ENCODE results near the gene AGPAT2. TPM values are rescaled to one million over a fixed set of nuclear protein-coding genes. Genes with fewer than 3 reads are reported as not detected.

Gene AGPAT2
- 27.5 and 37.8 TPM in 2 replicates for total RNA-seq

GRCh38 chr9:136686794-136687711 is at the start of gene AGPAT2:
AGPAT2 (minus strand) TSS chr9:136687457; CDS start chr9:136687357, 100 bp downstream.

GRCh38 chr9:136711751-136712689 is 24.8 kb upstream of the AGPAT2 start, which contains the start of gene DIPK1B:
DIPK1B (plus strand) TSS chr9:136712572; CDS start chr9:136712666, 94 bp downstream.

GRCh38 chr9:136662656-136663581 is 24.3 kb downstream of the AGPAT2 start, which contains the start of gene EGFL7:
EGFL7 (plus strand) TSS chr9:136662916; CDS start chr9:136668283, 5,367 bp downstream.

Other genes starting within 250 kb of the AGPAT2 start
- 5.2 and 5.3 TPM in 2 replicates for gene INPP5E, start 247.6 kb downstream of the AGPAT2 start, total RNA-seq
- gene SEC16A, start 204.4 kb downstream of the AGPAT2 start, total RNA-seq, result 18.2 and 24.9 TPM in 2 replicates
- gene NOTCH1, start 141.4 kb downstream of the AGPAT2 start, total RNA-seq, result 23.5 and 39.6 TPM in 2 replicates
- gene EGFL7, start 24.5 kb downstream of the AGPAT2 start, total RNA-seq, result 15.5 and 15.7 TPM in 2 replicates
- gene DIPK1B, start 25.1 kb upstream of the AGPAT2 start, total RNA-seq, result 1.4 and 2.6 TPM in 2 replicates
- gene LCN10, start 55.5 kb upstream of the AGPAT2 start, total RNA-seq, result not detected in 2 replicates
- gene LCN6, start 61.1 kb upstream of the AGPAT2 start, total RNA-seq, result not detected in 2 replicates
- not detected in 2 replicates for gene LCN8, start 70.8 kb upstream of the AGPAT2 start, total RNA-seq
- gene LCN15, start 77.1 kb upstream of the AGPAT2 start, total RNA-seq, result not detected in 2 replicates
- gene TMEM141, start 103.9 kb upstream of the AGPAT2 start, total RNA-seq, result 66.0 and 77.2 TPM in 2 replicates
- 0.19 and 0.26 TPM in 2 replicates for gene CCDC183, start 108.9 kb upstream of the AGPAT2 start, total RNA-seq
- 57.2 and 62.2 TPM in 2 replicates for gene RABL6, start 120.5 kb upstream of the AGPAT2 start, total RNA-seq
- 1.1 TPM in 2 replicates for gene AJM1, start 155.0 kb upstream of the AGPAT2 start, total RNA-seq
- gene PHPT1, start 162.0 kb upstream of the AGPAT2 start, total RNA-seq, result 161 and 208 TPM in 2 replicates
- gene MAMDC4, start 164.9 kb upstream of the AGPAT2 start, total RNA-seq, result 0.40 and 0.68 TPM in 2 replicates
- 511 and 536 TPM in 2 replicates for gene EDF1, start 178.9 kb upstream of the AGPAT2 start, total RNA-seq
- gene TRAF2, start 199.1 kb upstream of the AGPAT2 start, total RNA-seq, result 6.6 and 11.6 TPM in 2 replicates